Adrenal gland (tissue), 5 donors: ENCODE data around the gene SLC2A9.

Experiments
- CTCF ChIP-seq, 6 experiments: fragments of 450-650 bp in 4 of 6; fragments of 200-600 bp in 2 of 6; sonication (generic) in 1 of 6; IDR thresholded peaks; 1 replicate in 5 of 6; 2 replicates in 1 of 6; pipeline versions ENCODE4 v1.5.1 to v1.8.0; 2016 to 2021; ENCODE audit warnings: antibody characterized with exemption in 6 of 6, mild to moderate bottlenecking in 2 of 6, moderate library complexity in 1 of 6
- POLR2A ChIP-seq, 2 donors: fragments of 450-650 bp; IDR thresholded peaks; one replicate each; pipeline ENCODE4 v1.6.1; 2017; ENCODE audit warnings: antibody characterized with exemption in 2 of 2, mild to moderate bottlenecking in 2 of 2, moderate library complexity in 1 of 2
- donor health status: DM: no; HTN: no; CAD: no.

GRCh38 chr4:9891740-9892139 lies 129.6 kb downstream of the SLC2A9 start:
- TF ChIP-seq CTCF (IDR thresholded peaks at IDR 0.05) (no peak), POLR2A (IDR thresholded peaks at IDR 0.05) (no peak)
